Measurements from ENCODE around the gene H3-3A. TPM values are rescaled to one million over a fixed set of nuclear protein-coding genes. Genes with fewer than 3 reads are reported as not detected.

Gene H3-3A
- total and polyA plus RNA-seq, 9 donors: 266 to 590 (median 447) TPM

DNA sequence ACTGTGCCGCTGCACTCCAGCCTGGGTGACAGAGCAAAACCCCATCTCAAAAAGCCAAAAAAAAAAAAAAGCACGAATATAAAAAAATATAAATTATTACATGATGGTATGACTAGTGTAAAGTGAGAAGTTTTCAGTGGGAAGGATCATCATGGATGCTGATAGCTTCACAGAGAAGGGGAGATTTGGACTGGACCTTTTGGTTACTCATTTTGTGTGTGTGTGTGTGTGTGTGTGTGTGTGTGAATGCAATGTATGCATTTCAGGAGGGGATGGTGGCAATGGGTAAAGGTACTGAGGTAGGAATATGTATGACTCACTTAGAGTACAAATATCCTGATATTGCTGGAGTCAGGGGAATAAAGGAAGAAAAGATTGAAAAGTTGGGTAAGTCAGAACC is 40.7 kb upstream of the H3-3A start:
- Histone ChIP-seq H3K27ac (no peak overlapping the region), H3K36me3 (no peaks in the 10 kb centered on the region), H3K9me3 (no peaks in the 10 kb centered on the region), H3K4me1 (ENCODE audit: insufficient read depth) (no peaks in the 10 kb centered on the region), H3K27me3 (no peaks in the 10 kb centered on the region), H3K4me3 (no peak overlapping the region)
- no peak for DNase-seq
- intact Hi-C loops (cut with DNase I): no loop called here
- 23 to 79% (median 51%) methylated on average over 2 of the region's 2 CpGs for WGBS, 3 donors
- TF ChIP-seq, protein P1, sequence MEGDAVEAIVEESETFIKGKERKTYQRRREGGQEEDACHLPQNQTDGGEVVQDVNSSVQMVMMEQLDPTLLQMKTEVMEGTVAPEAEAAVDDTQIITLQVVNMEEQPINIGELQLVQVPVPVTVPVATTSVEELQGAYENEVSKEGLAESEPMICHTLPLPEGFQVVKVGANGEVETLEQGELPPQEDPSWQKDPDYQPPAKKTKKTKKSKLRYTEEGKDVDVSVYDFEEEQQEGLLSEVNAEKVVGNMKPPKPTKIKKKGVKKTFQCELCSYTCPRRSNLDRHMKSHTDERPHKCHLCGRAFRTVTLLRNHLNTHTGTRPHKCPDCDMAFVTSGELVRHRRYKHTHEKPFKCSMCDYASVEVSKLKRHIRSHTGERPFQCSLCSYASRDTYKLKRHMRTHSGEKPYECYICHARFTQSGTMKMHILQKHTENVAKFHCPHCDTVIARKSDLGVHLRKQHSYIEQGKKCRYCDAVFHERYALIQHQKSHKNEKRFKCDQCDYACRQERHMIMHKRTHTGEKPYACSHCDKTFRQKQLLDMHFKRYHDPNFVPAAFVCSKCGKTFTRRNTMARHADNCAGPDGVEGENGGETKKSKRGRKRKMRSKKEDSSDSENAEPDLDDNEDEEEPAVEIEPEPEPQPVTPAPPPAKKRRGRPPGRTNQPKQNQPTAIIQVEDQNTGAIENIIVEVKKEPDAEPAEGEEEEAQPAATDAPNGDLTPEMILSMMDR (IDR thresholded peaks at IDR 0.05): no peak
- TF ChIP-seq EP300 (IDR thresholded peaks at IDR 0.05) (no peak), POLR2A (IDR thresholded peaks at IDR 0.05) (no peak)

DNA sequence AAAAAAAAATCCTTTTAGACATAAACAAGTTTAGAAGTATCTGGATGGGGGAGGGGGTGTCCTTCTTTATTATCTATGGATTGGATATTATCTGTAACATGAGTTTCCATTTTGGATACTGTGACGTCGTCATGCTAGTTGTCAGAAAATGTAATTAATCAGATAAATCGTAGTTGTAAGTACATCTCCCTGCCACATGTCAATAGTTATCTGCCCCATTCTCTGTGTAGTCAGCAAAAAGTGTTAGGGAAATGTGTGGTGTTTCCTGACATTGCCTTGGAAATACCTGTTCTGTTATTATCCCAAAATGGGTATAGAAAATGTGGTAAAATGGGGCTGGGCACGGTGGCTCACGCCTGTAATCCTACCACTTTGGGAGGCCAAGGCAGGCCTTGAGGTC is 38.8 kb upstream of the H3-3A start:
- H3K9me3 ChIP-seq: no peaks in the 10 kb centered on the region
- no peaks in the 10 kb centered on the region for H3K27me3 ChIP-seq
- no peak for DNase-seq
- WGBS, 3 donors: 76 to 85% (median 80%) methylated on average over 5 of the region's 5 CpGs
- no peak overlapping the region for H3K4me3 ChIP-seq
- intact Hi-C loops (cut with DNase I): no loop called here
- TF ChIP-seq, protein P1 (IDR thresholded peaks at IDR 0.05): no peak
- TF ChIP-seq EP300 (IDR thresholded peaks at IDR 0.05): no peak
- no peaks in the 10 kb centered on the region for H3K4me1 ChIP-seq (ENCODE audit: insufficient read depth)
- no peak overlapping the region for H3K27ac ChIP-seq
- H3K36me3 ChIP-seq: no peaks in the 10 kb centered on the region

DNA sequence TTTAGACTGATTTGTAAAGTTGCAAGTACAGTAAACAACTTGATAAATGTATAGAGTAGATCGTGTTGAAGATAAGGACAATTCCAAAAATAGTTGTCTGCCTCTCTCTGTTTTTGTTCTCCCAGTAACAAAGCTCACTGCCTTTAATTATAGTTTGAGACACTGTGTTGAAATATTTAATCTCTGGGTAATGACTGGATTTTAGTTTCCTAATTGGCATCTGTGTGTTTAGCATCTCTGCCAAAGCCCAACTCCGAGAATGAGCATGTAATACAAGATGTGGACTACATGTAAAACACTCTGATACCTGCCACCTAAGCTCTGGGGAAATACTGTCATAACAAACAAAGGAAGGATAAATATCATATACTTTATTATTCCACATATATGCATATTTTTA is 35.7 kb upstream of the H3-3A start:
- intact Hi-C loops (cut with DNase I): no loop called here

DNA sequence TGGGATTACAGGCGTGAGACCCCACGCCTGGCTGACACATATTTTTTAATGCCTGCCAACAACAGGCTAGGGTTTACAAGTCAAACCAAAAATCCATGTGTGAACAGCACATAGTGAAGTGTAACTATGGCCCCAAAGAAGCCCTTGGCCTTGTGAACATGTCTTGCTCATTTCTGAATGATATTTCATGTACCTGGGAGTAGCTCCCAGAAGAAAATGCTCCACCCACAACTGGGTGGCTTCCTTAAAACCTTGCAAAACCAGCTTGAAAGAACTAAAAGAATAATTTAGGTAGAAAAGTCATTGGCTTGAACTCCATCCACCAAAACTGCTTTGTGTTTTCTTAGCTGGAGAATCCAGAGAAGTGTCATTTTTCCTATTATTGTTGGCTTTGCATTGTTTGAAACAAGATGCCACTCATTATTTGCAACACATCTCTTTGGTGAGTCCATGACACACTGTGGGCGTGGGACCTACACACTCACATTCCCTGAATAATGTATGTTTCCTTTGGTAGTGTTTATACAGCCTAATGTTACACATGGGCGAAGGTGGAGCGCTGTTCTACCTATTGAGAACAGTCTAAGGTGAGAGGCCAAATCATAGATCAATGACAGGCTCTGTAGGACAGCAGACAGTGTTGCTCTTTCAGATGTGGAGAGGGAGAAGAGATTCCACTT is 34.8 kb upstream of the H3-3A start:
- TF ChIP-seq, protein P1 (IDR thresholded peaks at IDR 0.05): no peak
- TF ChIP-seq EP300 (IDR thresholded peaks at IDR 0.05): no peak
- TF ChIP-seq POLR2A (IDR thresholded peaks at IDR 0.05): no peak
- 87 to 97% (median 90%) methylated on average over 5 of the region's 5 CpGs for WGBS, 3 donors

More for the DNA sequence above, 35.7 kb upstream of the H3-3A start:
- Histone ChIP-seq H3K27me3 (no peaks in the 10 kb centered on the region), H3K4me1 (ENCODE audit: insufficient read depth) (no peaks in the 10 kb centered on the region), H3K9me3 (no peaks in the 10 kb centered on the region), H3K27ac (no peak overlapping the region), H3K36me3 (no peaks in the 10 kb centered on the region), H3K4me3 (no peak overlapping the region)
- no peak for DNase-seq
- TF ChIP-seq EP300 (IDR thresholded peaks at IDR 0.05) (no peak), POLR2A (IDR thresholded peaks at IDR 0.05) (no peak)
- TF ChIP-seq, protein P1 (IDR thresholded peaks at IDR 0.05): no peak
- 50 to 62% (median 57%) methylated on average over 2 of the region's 2 CpGs for WGBS, 3 donors

More for the DNA sequence above, 34.8 kb upstream of the H3-3A start:
- H3K4me3 ChIP-seq: no peak overlapping the region
- no peak for DNase-seq
- H3K36me3 ChIP-seq: no peaks in the 10 kb centered on the region
- no peaks in the 10 kb centered on the region for H3K9me3 ChIP-seq
- H3K4me1 ChIP-seq (ENCODE audit: insufficient read depth): no peaks in the 10 kb centered on the region
- H3K27ac ChIP-seq: no peak overlapping the region
- no peaks in the 10 kb centered on the region for H3K27me3 ChIP-seq
- intact Hi-C loops (cut with DNase I): no loop called here
